Measurements from ENCODE around the gene CARS2.

- TF ChIP-seq, protein P1, sequence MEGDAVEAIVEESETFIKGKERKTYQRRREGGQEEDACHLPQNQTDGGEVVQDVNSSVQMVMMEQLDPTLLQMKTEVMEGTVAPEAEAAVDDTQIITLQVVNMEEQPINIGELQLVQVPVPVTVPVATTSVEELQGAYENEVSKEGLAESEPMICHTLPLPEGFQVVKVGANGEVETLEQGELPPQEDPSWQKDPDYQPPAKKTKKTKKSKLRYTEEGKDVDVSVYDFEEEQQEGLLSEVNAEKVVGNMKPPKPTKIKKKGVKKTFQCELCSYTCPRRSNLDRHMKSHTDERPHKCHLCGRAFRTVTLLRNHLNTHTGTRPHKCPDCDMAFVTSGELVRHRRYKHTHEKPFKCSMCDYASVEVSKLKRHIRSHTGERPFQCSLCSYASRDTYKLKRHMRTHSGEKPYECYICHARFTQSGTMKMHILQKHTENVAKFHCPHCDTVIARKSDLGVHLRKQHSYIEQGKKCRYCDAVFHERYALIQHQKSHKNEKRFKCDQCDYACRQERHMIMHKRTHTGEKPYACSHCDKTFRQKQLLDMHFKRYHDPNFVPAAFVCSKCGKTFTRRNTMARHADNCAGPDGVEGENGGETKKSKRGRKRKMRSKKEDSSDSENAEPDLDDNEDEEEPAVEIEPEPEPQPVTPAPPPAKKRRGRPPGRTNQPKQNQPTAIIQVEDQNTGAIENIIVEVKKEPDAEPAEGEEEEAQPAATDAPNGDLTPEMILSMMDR (conservative IDR thresholded peaks at IDR 0.05; ENCODE audit: low read depth, low read length), result no peak
- no peak for TF ChIP-seq EZH2 (IDR thresholded peaks at IDR 0.05; ENCODE audit: low read length, unreplicated experiment)
These were observed 20.8 kb upstream of the CARS2 start for GRCh38 chr13:110726726-110727125.
